ENCODE measurements around the gene VIPR2.

Gene VIPR2

DNA sequence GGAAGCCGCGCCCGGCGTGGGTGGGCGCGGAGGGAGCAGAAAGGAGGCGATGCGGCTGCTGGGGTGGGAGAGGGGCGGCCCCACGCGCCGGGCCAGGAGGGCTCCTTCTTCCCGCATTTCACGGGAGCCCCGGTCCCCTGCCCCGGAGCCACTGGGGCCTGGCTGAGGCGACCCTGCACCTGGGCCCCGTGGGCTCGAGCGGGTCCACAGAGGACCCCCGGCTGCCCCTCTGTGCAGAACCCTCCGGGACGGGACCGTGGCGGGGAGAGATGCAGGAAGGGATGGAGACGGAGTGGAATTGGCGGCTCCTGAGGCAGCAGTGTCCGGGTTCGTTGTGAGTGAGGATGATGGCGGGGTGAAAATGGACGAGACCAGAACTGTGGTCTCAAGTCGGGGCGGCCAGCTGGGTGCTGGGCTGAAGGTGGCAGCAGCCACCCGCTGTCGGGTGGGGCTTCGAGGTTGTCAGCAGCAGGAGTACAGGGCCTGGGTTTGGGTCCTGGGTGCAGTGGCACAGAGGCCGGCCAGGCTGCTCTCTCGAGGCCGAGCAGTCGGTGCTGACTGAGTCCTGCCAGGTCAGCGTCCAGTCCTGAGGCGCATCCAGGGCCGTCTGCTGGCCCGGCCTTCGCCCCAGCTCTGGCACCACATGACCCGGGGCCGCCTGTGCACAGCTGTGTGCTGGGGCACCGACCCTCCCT lies 80.4 kb downstream of the VIPR2 start:
- no peak for ATAC-seq

DNA sequence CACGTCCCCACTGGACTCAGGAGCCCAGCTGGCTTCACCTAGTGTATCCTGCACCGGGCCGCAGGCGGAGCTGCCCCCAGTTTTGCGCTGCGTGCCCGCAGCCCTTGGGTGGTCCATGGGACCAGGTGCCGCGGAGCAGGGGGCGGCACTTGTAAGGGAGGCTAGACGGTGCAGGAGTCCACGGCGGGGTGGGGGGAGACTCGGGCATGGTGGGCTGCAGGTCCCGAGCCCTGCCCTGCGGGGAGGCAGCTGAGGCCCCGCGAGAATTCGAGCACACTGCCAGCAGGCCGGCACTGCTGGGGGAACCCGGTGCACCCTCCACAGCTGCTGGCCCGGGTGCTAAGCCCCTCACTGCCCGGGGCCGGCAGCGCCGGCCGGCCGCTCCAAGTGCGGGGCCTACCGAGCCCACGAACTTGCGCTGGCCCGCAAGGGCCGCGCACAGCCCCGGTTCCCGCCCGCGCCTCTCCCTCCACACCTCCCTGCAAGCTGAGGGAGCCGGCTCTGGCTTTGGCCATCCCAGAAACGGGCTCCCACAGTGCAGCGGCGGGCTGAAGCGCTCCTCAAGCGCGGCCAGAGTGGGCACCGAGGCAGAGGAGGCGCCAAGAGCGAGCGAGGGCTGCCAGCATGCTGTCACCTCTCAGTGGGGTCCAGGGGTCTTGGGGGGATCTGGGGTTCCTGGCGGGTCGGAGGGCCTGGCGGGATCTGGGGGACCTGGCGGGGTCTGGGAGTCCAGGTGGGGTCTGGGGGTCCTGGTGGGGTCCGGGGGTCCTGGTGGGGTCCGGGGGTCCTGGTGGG lies 81.4 kb downstream of the VIPR2 start:
- ATAC-seq, result no peak

DNA sequence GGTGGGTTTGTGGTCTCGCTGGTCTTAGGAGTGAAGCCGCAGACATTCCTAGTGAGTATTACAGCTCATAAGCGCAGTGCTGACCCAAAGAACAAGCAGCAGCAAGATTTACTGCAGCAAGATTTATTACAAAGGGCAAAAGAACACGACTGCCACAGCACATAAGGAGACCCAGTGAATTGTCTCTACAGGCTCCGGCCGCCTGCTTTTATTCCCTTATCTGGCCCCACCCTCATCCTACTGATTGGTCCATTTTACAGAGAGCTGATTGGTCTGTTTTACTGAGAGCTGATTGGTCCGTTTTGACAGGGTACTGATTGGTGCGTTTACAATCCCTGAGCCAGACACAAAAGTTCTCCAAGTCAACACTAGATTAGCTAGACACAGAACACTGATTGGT lies 82.1 kb downstream of the VIPR2 start:
- ATAC-seq, result no peak

DNA sequence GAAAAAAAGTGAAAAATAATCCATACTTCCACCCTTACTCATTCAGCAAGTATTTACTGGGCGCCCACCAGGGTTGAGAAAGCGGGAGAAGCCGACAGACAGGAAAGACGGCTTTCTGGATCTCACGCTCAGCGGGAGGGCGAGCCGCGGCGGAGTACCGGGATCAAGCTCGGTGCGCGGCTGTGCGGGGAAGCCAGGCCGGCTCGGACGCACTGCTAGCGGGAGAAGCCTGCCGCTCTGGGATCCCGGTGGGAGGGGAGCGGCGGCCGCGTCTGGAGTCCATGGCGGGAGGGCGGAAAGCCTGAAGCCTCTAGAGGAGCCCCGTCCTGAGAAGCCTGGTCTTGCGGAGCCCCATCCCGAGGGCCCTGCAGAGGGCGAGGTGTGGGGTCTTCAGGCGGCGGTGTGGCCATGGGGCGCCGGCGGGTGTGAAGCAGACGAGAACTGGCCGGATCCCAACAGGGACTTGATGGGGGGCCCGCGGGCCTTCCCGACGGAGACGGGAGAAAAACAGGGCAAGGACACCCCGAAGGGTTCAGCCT lies 82.9 kb downstream of the VIPR2 start:
- no peak for ATAC-seq

DNA sequence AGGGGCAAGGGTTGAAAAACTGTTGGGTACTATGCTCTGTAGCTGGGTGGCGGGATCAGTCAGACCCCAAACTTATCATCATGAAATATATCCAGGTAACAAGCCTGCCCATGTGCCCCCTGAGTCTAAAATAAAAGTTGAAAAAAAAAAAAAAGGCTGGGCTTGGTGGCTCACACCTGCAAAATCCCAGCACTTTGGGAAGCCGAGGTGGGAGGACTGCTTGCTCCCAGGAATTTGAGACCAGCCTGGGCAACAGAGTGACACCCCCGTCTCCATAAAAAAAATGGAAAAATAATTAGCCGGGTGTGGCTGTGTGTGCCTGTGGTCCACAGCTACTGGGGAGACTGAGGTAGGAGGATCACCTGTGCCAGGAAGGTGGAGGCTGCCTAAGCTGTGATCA lies 83.5 kb downstream of the VIPR2 start:
- ATAC-seq, result no peak

DNA sequence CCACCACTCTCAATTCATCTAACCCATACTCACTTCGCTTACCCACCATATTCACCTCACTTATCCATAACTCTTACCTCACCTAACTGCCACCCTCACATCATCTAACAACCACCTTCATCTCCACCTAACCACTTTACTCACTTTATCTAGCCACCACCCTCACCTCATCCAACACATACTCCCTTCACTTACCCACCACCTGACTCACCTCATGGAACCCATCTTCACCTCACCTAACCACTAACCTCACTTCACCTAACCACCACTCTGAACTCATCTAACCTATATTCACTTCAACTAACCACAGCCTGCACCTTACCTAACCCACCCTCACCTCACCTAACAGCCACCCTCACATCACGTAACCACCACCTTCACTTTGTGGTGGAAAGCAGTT lies 84.2 kb downstream of the VIPR2 start:
- ATAC-seq, result no peak

DNA sequence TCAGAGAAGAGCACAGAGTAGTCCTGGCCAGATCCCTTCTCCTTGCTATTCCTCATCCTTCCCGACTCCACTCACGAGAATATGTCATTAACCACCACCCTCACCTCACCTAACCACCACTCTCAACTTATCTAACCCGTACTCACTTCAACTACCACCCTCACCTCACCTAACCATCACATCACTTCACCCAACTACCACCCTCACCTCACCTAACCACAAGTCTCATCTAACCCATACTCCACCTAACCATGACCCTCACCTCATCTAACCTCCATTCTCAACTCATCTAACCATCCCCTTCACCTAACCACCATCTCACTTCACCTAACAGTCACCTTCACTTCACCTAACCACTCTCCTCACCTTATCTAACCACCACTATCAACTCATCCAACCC lies 85.0 kb downstream of the VIPR2 start:
- ATAC-seq, result no peak

DNA sequence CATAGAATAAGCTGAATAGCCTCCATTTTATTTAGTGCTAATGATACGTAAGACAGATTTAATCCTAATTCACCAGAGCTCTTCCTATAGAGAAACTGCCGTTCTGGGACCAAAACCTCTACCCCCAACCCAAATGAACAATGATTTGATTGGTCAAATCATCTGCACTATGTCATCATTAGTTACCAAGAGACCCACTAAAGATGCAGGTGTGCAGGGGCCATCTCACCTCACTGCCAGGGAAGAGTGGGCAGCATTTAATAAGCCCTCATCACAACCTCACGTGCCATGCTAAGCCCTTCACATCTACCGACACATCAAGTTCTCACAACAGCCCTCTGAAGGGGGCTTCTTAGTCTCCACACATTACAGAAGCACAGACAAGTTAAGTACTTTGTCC lies 87.0 kb downstream of the VIPR2 start:
- ATAC-seq, result no peak

DNA sequence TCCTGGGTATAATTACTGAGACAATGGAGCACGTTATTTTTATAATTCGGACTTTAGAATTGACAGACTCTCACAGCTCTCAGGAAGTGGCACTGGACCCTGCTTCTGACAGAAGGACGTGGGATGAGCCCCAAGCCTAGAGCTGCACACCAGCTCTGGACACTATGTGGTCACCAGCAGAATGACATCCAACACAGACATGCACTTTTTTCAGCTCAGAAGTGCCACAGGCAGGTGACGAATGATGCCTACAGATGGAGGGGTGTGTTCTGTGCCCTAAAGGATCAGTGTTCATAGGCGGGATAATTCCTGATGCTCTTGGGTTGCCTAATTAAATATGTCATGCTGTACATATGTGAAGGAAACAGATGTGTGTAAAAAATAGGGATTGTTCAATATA lies 87.9 kb downstream of the VIPR2 start:
- no peak for ATAC-seq

DNA sequence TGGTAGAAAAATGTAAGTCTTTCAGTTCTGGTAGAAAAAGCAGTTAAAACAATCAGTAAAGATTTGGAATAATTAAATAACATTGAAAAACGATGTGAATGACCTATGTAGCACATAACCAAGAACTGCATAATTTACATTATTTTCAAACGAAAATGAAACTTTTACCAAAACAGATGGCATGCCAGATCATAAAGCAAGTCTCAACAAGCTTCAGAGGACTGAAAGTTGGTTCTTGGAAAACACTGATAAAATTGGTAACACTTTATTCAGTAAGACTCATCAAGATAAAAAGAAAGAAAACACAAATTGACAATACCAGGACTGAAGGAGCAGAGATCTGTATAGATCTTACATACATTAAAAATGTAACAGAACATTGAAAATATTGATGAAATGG lies 92.8 kb downstream of the VIPR2 start:
- ATAC-seq, result no peak

DNA sequence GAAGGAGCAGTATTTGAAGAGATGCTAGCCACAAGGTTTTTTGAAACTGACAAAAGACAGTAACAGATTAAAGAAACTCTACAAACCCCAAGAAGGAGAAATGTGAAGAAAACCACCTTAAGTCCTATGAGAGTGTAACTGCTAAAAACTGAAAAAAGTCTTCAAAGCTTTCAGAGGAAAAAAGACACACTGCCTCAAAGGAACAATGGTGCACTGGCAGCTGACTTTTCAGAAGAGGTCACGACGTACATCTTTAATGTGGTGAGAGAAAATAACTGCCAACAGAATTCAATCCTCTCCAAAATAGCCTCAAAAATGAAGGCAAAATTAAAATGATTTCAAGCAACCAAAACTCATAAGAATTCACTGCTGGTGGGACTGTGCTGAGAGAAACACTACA lies 94.0 kb downstream of the VIPR2 start:
- ATAC-seq, result no peak

DNA sequence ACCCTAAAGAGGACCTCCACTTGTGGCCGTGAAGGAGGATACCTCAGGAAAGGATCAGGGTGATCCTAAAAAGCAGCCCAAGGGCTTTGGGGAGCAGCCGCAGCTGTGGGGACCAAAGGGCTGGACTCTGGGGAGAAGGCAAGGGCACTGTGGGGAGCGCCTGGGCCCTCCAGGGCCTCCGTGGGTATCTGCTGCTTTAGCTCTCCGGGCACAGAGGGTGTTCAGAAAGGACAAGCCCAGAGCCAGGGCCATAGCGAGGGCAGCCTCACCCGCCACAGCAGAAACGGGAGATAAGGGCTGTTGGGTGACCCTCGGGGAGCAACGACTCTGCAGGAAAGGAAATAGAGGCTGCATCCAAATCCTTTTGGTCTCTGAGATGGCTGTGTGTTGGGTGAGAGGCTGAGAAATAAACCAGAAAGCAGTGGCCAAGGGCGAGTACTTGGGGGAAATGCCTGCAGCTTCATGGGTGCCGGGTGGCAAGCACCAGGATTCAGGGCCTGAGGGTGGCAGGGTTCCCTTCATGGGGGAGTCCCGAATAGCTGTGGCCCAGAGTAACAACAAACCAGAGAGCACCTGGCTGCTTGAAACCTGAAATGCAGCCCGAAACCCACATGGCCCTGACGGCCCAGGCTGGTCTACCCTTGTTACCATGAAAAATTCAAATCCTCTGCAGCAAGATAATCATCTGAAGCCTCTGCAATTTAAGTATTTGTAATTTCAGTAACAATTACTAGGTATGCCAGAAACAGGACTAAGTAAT lies 95.2 kb downstream of the VIPR2 start:
- ATAC-seq, result no peak

DNA sequence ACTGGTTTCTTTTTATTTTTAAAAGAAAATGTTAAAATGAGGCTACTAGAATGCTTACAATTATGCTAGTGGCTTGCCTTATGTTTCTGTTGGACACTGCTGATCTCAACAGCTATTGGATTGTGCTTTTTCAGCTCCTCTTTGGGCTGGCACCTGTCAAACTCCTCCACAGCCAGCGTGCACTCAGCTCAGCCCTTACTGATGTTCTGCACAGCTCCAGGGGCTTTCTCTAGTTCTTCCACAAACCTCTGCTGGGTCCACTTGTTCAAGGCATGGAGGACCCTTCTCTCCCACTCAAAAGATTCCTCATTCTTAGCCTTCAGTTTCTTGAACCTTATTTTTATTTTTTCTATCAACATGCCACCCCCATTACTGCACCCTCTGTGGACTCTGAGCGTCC lies 96.0 kb downstream of the VIPR2 start:
- ATAC-seq, result no peak

DNA sequence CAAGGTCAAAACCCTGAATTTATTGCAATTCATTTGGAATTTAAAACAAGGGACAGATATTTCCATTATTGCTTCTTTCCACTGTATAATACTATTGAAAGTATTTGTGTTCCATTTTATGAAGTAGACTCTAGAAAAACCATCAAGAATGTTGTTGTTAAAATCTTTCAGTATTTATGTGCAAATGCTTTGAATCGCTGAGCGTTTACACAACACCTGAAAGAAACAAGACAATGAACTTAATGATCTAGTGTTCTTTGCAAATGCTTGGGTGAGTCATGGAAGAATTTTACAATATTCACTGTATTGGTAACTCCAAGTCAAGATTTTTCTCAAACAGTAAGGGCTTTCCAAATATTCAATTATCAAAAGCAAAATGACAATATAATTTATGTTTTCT lies 97.1 kb downstream of the VIPR2 start:
- no peak for ATAC-seq

DNA sequence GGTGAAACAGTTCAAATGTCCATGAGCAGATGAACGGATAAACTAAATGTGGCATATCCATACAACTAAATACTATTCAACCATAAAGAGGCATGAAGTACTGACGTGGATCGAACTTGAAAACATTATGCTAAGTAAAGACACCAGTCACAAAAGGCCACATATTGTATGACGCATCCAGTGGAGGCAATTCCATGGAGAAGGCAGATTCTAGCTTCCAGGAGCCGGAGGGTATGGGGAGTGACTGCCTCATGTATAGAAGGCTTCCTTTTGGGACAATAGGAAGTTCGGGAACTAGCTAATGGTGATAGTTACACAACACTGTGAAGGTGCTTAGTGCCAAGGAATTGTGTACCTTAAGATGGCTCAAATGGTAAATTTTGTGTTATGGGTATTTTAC lies 98.4 kb downstream of the VIPR2 start:
- no peak for ATAC-seq

DNA sequence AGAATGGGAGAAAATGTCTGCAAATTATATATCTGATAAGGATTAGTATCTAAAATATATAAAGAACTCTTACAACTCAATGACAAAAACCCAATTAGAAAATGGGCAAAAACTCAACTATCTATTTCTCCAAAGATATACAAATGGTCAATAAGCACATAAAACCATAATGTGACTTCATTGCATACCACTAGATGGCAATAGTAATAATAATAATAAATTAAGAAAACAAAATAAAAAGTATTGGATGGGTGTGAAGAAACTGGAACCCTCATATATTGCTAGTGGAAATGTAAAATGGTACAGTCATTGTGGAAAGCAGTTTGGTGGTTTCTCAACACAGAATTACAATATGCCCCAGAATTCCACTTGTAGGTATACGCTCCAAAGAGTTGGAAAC lies 98.8 kb downstream of the VIPR2 start:
- ATAC-seq, result no peak

DNA sequence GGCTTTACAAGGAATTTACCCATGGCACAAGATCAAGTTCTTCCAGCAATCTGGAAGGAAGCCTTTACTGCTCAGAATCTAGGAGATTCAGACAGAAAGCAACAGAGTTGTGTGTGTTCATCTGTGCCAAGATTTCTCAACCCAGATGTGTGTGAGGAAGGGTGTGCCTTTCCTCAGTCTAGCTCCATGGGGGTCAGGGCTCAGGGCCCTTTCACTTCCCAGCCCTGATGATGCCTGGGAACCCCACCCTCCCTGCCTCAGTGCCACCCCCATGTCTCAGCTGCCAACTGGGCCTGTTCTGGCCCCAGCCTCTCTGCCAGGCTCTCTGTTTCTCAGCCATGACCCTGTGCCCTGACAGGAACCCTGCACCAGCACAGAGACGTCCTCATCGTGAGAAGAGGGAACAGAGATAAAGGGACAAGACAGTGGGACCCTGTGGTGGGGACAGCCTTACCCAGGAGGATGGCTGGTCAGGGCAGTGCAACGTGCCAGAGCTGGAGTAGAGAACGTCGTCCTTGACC lies 102.0 kb downstream of the VIPR2 start:
- ATAC-seq, result no peak

DNA sequence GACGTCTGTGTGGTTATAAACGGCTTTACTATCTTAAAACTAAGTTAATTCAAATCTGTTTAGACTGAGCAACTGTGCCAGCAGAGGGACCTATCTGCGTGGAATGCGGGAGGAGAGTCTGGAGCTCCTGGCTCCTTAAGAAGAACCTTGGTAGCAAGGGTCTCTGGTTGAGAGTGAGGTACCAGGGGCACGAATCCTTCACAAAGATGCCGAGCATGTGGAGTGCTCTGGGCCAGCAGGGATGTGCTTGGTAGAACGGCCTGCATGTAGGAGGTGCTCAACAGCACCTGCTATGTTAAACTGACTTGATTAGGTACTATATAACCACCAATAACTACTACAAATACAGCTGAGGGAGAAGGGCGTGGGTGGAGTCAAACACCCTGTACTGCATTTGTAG lies 102.6 kb downstream of the VIPR2 start:
- ATAC-seq, result no peak

DNA sequence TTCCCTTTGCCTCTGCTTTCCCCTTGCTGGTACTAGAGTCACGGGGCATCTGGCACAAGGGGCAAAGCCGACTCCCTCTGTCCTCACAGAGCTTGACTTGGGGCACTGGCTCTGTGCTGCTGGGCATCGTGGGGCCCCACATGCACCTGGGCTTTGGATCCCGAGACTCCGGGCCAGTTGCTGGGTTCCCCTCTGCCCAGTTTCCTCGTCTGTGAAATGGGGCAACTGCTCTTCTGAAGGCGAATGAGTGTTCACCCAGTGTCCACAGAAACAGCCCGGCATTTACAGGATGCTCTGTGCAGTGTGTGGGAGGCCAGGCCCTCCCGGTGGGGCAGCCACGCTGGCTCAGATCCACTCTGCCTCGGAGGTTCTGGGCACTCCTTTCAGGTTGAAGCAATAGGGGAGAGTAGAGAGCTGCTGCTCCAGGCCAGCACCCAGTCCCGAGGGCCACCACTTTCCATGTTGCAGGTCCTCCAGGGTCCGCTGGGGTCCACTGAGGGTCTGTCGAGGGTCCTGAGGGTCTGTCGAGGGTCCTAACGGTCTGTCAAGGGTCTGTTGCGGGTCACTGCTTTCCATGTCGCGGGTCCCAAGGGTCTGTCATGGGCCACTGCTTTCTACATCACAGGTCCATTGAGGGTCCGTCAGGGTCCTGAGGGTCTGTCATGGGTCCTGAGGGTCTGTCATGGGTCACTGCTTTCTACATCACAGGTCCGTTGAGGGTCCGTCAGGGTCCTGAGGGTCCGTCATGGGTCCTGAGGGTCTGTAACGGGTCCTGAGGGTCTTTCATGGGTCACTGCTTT lies 103.6 kb downstream of the VIPR2 start:
- ATAC-seq, result no peak

DNA sequence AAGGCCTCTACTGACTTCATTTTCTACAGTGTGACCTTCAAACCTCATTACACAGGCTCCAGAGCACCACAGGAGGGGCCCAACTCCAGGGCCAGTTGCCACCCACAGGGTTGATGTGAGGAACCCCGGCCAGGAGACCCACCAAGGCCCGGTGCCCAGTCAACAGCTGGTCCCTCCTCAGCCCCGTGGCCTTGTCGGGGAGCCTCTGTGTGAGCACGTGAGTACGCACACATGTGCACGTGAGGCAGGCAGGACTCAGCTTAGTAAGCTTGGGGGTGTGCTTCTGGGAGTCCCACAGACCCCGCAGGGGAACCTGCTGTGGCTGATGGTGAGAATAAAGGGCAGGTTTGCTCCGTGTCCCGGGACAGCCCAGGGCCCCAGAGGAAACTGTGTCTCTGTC lies 104.5 kb downstream of the VIPR2 start:
- ATAC-seq, result no peak

DNA sequence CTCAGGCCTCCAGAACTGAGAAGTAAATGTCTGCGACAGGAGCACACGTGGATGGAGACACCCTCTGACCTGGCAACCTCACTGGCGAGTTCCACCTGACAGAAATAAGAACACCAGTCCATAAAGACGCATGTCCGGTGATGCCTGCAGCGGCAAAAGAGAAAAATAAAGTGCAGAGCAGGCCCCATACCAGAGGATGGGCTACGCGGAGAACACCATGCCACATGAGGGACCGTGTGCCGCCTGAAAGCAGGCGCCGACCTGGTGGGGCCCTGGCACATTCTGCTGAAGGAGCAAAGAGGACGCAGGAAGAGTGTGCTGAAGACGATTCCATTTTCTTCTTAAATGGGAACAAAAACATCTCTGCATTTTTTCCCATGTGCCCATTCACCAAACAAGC lies 105.0 kb downstream of the VIPR2 start:
- no peak for ATAC-seq

DNA sequence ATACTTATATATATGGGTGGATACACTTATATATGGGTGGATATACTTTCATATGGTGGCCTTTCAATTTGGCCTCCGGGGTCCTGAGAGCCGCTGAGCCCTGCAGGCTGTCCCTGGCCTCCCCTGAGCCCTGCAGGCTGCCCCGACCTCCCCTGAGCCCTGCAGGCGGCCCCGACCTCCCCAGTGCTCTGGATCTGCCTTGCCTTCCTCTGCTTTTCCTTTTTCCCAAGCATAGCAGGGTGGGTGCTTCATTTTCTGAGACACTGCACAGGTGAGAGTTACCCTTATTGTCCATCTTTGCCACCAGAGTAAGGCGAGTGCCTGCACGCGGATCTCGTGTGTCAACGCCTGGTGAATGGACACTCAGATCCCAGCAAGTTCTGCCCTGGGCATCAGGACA lies 106.6 kb downstream of the VIPR2 start:
- no peak for ATAC-seq

All from activated CD4-positive, CD25-positive, alpha-beta regulatory T cell treated with anti-CD3 and anti-CD28 coated beads, Interleukin-2, amount 50 U/mL, for 24 hours (primary cell).